ENCODE measurements around the gene ENTPD7.
"Not testable (repeated sequence)": the region's sequence is repeated elsewhere in the genome, so short reads cannot be mapped to it uniquely, and the experiment has no call there.

Gene ENTPD7

DNA sequence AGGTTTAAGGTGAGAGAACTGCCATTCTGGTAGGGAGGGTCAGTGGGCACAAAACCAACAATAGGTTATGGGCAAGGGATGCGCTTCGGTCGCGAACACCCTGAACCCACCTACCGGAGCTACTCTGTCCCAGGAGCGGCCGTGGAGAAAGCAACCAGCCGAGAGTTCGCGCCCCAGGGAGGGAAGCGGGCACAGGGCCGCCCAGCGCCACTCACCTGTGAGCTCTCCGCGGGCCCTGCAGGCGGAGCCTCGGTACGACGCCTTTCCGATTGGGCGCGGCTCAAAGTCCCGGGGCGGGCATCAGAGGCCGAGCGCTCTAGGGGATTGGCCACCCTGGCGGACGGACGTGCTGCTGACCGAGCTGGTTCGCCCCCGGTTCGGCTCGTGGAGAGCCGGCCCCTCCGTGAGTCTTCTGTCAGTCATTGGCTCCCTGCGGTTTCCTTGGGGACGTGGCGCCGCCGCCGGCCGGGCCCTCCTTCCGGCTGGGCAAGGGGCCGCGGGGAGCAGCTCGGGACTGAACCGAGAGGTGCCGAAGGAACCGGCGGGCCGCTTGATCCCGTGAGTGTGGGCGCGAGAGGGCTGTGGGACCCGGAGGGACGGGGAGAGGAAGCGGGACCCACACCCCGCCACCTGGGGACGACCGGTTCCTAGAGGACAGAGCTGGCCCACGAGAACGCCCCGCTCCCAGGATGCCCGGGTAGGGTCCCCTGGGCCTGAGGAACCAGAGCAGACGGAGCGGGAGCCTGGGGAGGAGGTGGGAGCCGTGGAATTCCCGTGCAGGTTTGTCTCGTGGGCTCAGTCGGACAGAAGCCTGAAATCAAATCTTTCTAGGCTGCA, at the start of gene ENTPD7:
TSS of gene ENTPD7 (plus strand) at position 479 of the 837 bp plus-strand sequence. CDS start 448 bp downstream, outside the sequence.
- DNase-seq: peak; percentile 95

DNA sequence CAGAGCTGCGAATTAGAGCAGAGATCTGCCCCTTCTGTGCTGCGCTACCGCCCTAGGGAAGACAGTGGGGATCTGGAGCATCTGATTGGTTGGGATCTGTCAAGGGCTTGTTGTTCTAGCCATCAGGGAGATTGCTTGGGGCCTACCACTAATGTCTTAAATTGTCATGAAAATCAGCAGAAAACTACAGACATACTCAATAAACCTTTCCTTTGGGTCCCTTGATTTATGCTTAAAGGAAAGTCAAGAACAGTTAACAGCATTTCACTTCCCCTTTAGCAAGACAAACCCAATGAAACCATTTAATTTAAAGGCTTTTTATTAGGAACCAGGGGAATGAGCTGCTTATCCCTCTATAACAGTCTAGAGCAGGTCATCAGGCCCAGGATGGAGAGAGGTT, 49.1 kb upstream of the ENTPD7 start:
- no peak for DNase-seq

GRCh38 chr10:99611326-99611725, 48.0 kb upstream of the ENTPD7 start:
- DNase-seq: no peak

DNA sequence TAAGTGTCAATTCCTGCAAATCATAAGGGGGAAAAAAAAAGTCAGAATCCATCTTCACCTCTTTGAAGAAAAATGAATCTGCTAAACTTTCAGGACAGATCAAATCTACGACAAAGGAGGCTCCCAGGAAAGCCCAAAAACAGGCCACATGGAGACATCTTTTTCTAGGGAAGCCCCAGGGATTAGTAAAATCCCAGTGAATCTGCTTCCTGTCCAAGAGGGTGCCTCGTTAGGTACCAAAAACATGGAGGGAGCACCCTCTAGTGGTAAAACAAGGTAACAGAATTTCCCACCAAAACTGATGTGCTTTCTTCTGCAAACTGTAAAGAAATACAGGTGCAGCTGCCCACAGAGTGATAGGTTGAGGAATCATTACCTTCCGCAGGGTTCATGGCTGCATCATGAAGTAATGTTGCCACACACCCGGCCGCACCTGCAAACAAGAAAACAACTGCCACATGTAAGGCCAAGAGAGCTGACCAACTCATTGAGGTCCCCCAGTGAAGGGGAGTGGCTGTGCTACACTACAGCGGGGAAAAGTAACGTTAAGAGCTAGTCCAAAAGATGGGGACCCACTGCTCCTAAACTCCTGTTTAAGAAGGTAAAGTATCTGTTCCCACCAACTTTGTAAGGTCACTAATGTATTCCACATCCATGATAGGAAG, 47.0 kb upstream of the ENTPD7 start:
- DNase-seq: peak; percentile 5

- no peak for DNase-seq
These were observed 43.9 kb upstream of the ENTPD7 start for GRCh38 chr10:99615426-99615825.

DNA sequence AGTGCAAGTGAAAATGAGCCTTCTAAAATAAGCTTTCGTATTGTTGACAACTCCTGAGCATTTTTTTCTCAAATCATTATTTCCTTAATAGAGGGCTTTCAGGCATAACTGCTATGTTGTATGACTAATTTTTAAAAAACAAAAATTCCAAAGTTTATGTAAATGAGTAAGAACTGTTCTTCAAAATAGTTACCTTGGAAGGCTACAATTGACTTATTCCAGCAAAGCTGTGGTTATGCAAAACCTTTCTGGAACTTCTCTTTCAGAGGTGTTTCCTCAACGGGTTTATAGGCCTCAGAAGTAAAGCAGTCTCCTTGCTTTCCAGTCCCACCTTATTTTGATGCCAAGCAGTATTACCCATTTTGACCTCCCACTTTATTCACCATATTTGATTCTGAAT, 41.6 kb upstream of the ENTPD7 start:
- no peak for DNase-seq

DNA sequence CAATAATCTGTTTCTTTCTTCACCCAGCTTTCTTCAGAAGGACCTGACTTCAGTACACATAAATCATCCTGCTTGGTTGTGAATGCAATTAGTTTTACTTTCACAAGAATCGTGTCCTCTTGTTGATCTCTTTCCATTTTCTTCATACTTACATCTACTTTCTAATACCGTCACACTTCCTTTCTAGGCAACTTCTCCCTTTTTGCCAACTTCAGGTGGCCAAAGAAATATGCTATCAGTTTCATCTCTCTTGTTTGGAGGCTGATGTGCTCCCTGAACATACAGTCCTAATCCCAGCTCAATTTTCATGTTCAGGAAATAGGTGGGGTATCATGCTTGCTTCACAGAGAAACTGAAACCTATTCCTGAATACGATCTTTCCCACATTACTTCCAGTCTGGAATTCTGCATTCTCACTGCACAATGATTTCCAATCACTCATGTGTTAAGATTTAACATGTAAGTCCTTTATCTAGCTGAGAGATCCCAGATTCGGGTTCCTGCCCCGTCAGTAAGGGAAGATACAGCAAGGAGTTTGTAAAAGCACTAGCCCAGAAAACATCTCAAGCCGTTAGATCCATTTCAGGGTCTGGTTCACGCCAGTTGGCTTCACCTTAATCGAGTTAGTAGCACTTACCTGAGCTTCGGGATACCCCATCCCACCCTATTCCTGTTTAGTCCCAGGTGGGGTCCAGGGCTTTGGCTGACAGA, 40.1 kb upstream of the ENTPD7 start:
- no peak for DNase-seq

GRCh38 chr10:99619851-99620710, 39.2 kb upstream of the ENTPD7 start, which contains the start of gene SLC25A28:
SLC25A28 (minus strand) TSS chr10:99620439; CDS start chr10:99620335, 104 bp downstream.
- peak; percentile 99 for DNase-seq

DNA sequence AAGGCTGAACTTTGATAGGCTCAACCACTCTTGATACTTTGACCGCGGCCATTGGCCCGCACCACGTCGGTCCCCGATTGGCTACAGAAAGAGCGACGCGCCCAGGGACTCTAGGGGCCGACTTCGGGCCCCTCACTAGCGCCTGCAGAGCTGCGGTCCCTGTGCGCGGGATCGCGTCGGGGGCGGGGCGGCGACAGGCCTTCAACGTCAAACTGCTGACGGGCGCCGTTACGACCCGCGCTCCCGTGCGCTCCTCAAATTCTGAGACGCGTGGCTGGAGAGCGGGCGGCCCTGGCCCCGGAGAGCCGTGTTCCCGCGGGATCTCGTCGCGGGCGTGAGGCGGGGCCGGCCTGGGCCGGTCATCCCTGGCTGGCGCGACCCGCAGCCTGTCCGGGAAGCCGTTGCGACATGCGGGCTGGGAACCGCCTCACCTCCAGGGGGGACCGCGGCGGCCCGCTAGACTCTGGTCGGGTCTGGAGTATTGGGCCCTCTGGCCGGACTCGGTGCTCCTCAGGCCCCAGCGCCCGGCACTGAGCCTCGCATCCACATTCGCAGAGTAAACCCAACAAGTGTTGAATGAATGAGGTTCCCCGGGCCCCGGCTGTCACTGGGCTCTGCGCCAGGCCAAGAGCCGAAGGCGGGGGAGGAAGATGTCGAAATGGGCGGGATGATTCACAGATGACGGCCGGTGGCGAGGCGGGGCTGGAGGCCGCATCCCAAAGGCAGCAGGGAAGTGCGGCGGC, 38.4 kb upstream of the ENTPD7 start:
- DNase-seq: peak; percentile 83

DNA sequence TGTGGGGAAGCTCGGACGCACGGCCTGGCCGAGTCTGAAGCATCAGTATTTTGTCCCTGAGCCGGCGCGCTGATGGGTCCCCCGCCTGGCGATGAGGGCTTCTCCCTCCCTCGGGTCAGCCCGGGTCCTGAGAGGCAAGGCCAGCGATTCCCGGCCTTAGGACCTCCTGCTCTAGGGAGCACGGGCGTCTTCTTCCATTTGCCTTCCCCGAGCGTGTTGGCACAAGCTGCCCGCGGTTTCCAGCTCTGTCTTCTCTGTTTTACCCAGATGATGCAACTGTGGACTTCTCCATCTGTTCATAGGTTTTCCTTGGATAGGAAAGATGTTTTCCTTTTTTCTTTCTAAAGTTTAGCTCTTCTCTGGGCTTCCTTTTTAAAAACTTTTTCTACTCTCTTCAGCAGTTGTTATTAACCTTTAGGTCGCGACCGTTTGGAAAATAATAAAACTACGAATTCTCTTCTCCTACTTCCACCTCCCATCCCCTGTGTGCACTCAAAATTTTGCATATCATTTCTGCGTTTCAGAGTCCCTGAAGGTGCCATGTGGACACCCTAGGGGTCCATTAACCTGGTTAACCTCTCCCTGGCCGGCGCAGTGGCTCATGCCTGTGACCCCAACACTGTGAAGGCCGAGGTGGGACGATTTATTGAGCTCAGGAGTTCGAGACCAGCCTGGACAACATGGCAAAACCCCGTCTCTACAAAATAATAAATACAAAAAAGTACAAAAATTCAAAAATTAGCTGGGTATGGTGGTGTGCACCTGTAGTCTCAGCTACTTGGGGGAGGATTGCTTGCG, 37.7 kb upstream of the ENTPD7 start:
- peak; percentile 71 for DNase-seq

DNA sequence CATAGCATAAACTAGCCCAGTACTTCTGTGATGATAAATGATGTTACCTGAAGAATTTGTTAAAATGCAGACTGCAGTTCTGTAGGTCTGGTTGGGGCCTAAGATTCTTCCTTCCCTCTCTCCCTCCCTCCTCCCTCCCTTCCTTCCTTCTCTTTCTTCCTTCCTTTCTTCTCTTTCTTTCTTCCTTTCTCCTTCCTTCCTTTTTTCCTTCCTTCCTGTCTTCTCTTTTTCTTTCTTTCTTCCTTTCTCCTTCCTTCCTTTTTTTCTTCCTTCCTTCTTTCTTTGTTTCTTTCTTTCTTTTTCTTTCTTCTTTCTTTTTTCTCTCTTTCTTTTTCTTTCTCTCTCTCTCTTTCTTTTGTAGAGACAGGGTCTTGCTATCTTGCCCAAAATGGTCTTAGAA, 35.4 kb upstream of the ENTPD7 start:
- no peak for DNase-seq

GRCh38 chr10:99625124-99625523, 34.2 kb upstream of the ENTPD7 start:
- not testable (repeated sequence) for DNase-seq

DNA sequence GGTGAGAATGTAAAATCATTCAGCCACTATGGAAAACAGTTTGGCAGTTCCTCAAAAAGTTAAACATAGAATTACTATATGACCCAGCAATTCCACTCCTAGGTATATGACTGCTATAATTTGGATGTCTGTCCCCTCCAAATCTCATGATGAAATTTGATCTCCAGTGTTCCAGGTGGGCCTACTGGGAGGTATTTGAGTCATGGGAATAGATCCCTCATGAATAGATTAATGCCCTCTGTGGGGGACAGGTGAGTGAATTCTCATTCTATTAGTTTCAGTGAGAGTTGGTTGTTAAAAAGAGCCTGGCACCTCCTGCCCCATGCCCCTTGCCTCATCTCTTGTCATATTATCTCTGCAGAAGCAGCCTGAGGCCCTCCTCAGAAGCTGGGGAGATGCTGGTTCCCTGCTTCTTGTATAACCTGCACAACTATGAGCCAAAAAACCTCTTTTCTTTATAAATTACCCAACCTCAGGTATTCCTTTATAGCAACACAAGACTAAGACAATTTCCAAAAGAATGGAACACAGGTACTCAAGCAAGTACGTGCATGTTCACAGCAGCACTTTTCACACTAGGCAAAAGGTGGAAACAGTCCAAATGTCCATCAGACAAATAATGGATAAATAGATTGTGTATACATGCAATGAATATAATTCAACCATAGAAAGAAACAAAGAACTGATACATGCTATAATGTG, 30.2 kb upstream of the ENTPD7 start:
- no peak for DNase-seq

DNA sequence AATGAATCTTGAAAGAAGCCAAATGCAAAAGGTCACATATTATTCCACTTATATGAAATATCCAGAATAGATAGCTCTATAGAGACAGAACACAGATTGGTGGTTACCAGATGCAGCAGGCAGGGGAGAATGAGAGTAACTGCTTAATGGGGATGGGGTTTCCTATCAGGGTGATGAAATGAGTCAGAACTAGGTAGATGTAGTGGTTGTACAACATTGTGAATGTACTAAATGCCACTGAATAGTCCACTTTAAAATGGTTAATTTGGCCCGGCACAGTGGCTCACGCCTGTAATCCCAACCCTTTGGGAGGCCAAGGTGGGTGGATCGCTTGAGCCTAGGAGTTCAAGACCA, 29.7 kb upstream of the ENTPD7 start:
- no peak for DNase-seq

DNA sequence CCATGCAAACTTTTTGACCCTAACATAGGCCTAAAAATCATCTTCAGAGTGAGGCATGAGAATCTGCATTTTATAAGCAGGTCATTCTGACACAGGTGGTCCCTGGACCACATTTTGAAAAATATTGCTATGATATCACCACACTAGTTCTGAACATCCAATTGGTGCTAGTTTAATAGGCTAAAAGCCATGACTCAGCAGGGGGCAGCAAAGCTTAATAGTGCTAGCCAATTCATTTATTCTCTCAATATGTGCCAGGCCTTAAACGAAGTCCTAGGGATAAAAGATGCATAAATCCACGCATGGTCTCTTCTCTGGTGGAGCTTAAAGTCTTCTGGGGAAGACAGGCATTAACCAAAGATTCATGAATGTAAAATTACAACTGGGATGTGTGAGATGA, 28.9 kb upstream of the ENTPD7 start:
- no peak for DNase-seq

GRCh38 chr10:99630991-99631390, 28.3 kb upstream of the ENTPD7 start:
- no peak for DNase-seq

DNA sequence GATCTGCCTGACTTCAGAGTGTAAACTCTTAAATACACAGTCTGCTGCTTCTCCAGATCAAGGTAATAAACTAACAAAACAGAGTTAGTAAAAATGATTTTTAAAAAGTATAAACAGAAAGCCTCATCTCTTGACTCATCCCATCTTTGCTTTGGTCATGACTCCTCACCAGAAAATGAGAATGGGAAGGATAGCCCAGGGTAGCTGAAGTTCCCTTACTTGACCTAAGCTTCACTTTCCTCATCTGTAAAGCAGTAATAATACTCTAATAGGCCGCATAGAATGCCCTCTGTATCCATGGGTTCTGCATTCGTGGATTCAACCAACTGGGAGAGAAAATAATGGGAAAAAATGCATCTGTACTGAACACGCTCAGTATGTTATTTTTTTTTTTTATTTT, 27.8 kb upstream of the ENTPD7 start:
- no peak for DNase-seq

DNA sequence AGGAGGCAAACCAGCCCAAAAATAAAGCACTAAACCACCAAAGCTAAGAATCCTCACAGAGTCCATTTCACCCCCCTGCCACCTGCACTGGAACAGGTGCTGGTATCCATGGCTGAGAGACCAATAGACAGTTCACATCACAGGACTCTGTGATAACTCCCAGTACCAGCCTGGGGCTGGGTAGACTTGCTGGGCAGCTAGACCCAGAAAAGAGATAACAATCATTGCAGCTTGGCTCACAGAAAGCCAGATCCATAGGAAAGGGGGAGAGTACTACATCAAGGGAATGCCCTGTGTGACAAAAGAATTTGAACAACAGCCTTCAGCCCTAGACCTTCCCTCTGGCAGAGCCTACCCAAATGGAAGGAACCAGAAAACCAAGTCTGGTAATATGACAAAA, 25.5 kb upstream of the ENTPD7 start:
- no peak for DNase-seq

DNA sequence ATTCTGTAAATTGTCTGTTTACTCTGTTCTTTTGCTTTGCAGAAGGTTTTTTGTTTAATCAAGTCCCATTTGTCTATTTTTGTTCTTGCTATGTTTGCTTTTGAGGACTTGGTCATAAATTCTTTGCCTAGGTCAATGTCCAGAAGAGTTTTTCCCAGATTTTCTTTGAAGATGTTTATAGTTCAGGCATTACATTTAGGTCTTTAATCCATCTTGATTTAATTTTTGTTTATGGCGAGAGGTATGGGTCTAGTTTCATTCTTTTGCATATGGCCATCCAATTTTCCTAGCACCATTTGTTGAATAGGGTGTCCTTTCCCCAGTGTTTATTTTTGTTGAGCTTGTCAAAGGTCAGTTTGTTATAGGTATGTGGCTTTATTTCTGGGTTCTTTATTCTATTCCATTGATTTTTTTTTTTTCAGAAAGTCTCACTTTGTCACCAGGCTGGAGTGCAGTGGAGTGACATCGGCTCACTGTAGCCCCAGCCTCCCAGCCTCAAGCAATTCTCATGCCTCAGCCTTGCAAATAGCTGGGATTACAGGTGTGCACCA, 11.6 kb upstream of the ENTPD7 start:
- no peak for DNase-seq

DNA sequence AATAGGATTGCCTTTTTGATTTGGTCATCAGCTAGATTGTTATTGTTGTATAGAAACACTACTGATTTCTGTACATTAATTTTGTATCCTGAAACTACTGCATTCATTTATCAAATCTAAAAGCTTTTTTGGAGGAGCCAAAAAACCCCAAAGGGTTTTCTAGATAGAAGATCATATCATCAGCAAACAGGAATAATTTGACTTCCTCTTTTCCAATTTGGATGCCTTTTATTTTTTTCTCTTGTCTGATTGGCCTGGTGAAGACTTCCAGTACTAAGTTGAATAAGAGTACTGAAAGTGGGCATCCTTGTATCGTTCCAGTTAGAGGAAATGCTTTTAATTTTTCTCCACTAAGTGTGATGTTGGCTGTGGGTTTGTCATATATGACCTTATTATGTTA, 10.6 kb upstream of the ENTPD7 start:
- DNase-seq: no peak

Measured in NCI-H510A (cell line).